Measurements from ENCODE around the gene CDADC1. TPM values are rescaled to one million over a fixed set of nuclear protein-coding genes. Genes with fewer than 3 reads are reported as not detected.

Gene CDADC1
- total RNA-seq, 3 donors from 2014 or later: 7.6 to 14.1 (median 7.9) TPM

- ATAC-seq (no peak), DNase-seq (no peak)
- no peak for TF ChIP-seq CTCF (IDR thresholded peaks at IDR 0.05)
- Histone ChIP-seq H3K36me3 (ENCODE audit: low read depth) (no peaks in the 10 kb centered on the region), H3K4me3 (no peak overlapping the region), H3K4me1 (ENCODE audit: low read depth) (no peaks in the 10 kb centered on the region), H3K9me3 (no peaks in the 10 kb centered on the region)
- intact Hi-C loops (cut with DNase I, micrococcal nuclease): no loop called here
Observed at GRCh38 chr13:49336655-49337054, 88.9 kb downstream of the CDADC1 start.

- no peak overlapping the region for H3K4me3 ChIP-seq
- no peaks in the 10 kb centered on the region for H3K36me3 ChIP-seq (ENCODE audit: low read depth)
- no peak for TF ChIP-seq CTCF (IDR thresholded peaks at IDR 0.05)
- DNase-seq (no peak), ATAC-seq (no peak)
- no peaks in the 10 kb centered on the region for H3K4me1 ChIP-seq (ENCODE audit: low read depth)
- intact Hi-C loops (cut with DNase I, micrococcal nuclease): no loop called here
- no peaks in the 10 kb centered on the region for H3K9me3 ChIP-seq
Observed at GRCh38 chr13:49340161-49340560, 92.4 kb downstream of the CDADC1 start.

GRCh38 chr13:49341517-49341916, 93.8 kb downstream of the CDADC1 start:
- H3K4me1 ChIP-seq (ENCODE audit: low read depth): no peaks in the 10 kb centered on the region
- DNase-seq (no peak), ATAC-seq (no peak)
- H3K4me3 ChIP-seq: no peak overlapping the region
- no peaks in the 10 kb centered on the region for H3K9me3 ChIP-seq
- intact Hi-C loops (cut with DNase I, micrococcal nuclease): no loop called here
- no peak for TF ChIP-seq CTCF (IDR thresholded peaks at IDR 0.05)
- no peaks in the 10 kb centered on the region for H3K36me3 ChIP-seq (ENCODE audit: low read depth)

- TF ChIP-seq CTCF (IDR thresholded peaks at IDR 0.05): no peak
- no peaks in the 10 kb centered on the region for H3K4me1 ChIP-seq (ENCODE audit: low read depth)
- H3K4me3 ChIP-seq: no peak overlapping the region
- H3K36me3 ChIP-seq (ENCODE audit: low read depth): no peaks in the 10 kb centered on the region
- H3K9me3 ChIP-seq: no peaks in the 10 kb centered on the region
- ATAC-seq: no peak
- intact Hi-C loops (cut with DNase I, micrococcal nuclease): no loop called here
- DNase-seq: no peak
Observed at GRCh38 chr13:49341941-49342340, 94.2 kb downstream of the CDADC1 start.

GRCh38 chr13:49342454-49342853, 94.7 kb downstream of the CDADC1 start:
- Histone ChIP-seq H3K9me3 (no peaks in the 10 kb centered on the region), H3K36me3 (ENCODE audit: low read depth) (no peaks in the 10 kb centered on the region), H3K4me3 (no peak overlapping the region), H3K4me1 (ENCODE audit: low read depth) (no peaks in the 10 kb centered on the region)
- no peak for DNase-seq
- ATAC-seq: no peak
- intact Hi-C loops (cut with DNase I, micrococcal nuclease): no loop called here
- TF ChIP-seq CTCF (IDR thresholded peaks at IDR 0.05): no peak

Other genes starting within 250 kb of the CDADC1 start
- gene MLNR, start 27.6 kb upstream of the CDADC1 start, total RNA-seq: not detected
- gene CAB39L, start 196.1 kb downstream of the CDADC1 start, total RNA-seq: 10 to 100 TPM in 1 of 3 donors, 1 to 10 TPM in 2; 8.5 to 87.2 (median 9.6) TPM
- gene SETDB2, start 196.3 kb downstream of the CDADC1 start, total RNA-seq: 10 to 100 TPM; 10.6 to 13.7 (median 11.7) TPM
- 10 to 100 TPM; 30.2 to 39.9 (median 35.8) TPM for gene PHF11, start 248.0 kb downstream of the CDADC1 start, total RNA-seq

Measured in mucosa of descending colon (tissue), 3 donors.